ENCODE measurements around the gene SORBS2. TPM values are rescaled to one million over a fixed set of nuclear protein-coding genes. Genes with fewer than 3 reads are reported as not detected.

SORBS2 gene
- total RNA-seq, 1 donor from 2014 or later = 60.4 TPM

GRCh38 chr4:185567381-185568376, 244.3 kb downstream of the SORBS2 start:
- H3K36me3 ChIP-seq = no peaks in the 10 kb centered on the region
- peak overlapping the region; percentile 53 for H3K27ac ChIP-seq
- H3K27me3 ChIP-seq = no peaks in the 10 kb centered on the region
- intact Hi-C loops (cut with DNase I) = no loop called here
- no peaks in the 10 kb centered on the region for H3K4me1 ChIP-seq
- H3K9me3 ChIP-seq = no peaks in the 10 kb centered on the region
- no peak overlapping the region for H3K4me3 ChIP-seq
- DNase-seq (ENCODE audit: extremely low spot score in 2 of 2) = no peak
- TF ChIP-seq POLR2AphosphoS5 (IDR thresholded peaks at IDR 0.05; ENCODE audit: insufficient read depth in 1 of 2, low read depth in 1 of 2) (no peak), POLR2A (IDR thresholded peaks at IDR 0.05) (no peak)
- TF ChIP-seq, protein P1, sequence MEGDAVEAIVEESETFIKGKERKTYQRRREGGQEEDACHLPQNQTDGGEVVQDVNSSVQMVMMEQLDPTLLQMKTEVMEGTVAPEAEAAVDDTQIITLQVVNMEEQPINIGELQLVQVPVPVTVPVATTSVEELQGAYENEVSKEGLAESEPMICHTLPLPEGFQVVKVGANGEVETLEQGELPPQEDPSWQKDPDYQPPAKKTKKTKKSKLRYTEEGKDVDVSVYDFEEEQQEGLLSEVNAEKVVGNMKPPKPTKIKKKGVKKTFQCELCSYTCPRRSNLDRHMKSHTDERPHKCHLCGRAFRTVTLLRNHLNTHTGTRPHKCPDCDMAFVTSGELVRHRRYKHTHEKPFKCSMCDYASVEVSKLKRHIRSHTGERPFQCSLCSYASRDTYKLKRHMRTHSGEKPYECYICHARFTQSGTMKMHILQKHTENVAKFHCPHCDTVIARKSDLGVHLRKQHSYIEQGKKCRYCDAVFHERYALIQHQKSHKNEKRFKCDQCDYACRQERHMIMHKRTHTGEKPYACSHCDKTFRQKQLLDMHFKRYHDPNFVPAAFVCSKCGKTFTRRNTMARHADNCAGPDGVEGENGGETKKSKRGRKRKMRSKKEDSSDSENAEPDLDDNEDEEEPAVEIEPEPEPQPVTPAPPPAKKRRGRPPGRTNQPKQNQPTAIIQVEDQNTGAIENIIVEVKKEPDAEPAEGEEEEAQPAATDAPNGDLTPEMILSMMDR (IDR thresholded peaks at IDR 0.05) = no peak

DNA sequence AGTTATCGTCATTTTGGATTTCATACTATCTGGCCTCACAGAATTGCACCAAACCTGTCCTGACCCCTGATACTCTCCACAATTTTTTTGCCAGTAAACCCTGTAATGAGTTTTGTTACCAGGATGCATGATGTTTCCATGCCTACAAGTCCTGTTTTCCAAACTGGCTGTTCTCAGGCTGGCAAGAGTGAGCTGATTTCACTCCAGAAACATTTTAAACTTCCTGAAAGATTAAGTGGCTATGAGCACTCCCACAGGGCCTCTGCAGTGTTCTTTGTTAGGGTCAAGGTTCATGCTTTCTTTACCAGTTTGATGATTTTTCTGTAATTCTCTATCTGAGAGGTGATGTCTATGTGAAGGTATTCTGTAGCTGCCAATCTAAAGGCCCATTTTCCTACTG, 245.0 kb downstream of the SORBS2 start:
- peak overlapping the region; percentile 53 for H3K27ac ChIP-seq
- H3K9me3 ChIP-seq = no peaks in the 10 kb centered on the region
- no peaks in the 10 kb centered on the region for H3K27me3 ChIP-seq
- no peaks in the 10 kb centered on the region for H3K36me3 ChIP-seq
- H3K4me3 ChIP-seq = no peak overlapping the region
- H3K4me1 ChIP-seq = no peaks in the 10 kb centered on the region
- intact Hi-C loops (cut with DNase I) = no loop called here
- TF ChIP-seq POLR2A (IDR thresholded peaks at IDR 0.05) (no peak), POLR2AphosphoS5 (IDR thresholded peaks at IDR 0.05; ENCODE audit: insufficient read depth in 1 of 2, low read depth in 1 of 2) (peak in 1 of 2 donors; percentile 63)
- DNase-seq (ENCODE audit: extremely low spot score in 2 of 2) = no peak

DNA sequence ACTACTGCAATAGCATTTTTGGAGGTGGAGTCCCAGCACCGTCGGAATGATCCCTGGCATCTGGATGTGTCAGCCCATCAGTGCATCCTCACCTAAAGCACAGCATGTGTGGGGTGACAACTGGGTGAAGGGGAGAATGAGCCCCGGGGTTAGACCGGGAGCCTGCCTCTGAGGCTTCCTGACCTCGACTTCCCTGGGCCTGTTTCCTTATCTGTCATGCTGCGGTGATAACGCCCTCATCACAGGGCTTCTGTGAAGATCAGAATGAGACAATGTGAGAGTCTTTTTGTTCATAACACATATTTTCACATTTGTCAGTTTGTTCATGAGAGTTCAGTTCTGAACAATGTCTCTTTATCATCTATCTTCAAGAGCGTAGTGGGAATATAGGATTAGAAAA, 245.6 kb downstream of the SORBS2 start:
- intact Hi-C loops (cut with DNase I) = no loop called here
- DNase-seq (ENCODE audit: extremely low spot score in 2 of 2) = no peak

DNA sequence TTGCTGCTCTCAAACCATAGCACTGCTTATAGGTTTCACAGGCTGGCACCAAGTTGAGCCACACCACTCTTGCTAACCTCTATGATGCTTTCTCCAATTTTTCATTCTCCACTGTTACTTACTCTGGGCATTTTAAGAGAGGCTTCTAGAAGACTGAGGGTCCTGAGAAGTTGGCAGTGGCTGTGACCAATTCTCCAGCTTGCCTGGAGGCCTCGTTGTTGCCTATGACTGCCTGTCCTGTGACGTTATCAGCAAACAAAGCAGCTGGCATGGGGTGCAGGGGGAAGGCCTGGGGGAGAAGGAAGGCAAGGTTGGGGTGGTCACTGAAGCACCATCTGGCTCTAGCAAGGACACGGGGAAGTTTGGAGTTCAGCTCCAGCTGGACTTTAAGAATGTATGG, 246.3 kb downstream of the SORBS2 start:
- Histone ChIP-seq H3K4me1 (no peaks in the 10 kb centered on the region), H3K27ac (no peak overlapping the region), H3K27me3 (no peaks in the 10 kb centered on the region), H3K36me3 (no peaks in the 10 kb centered on the region), H3K4me3 (no peak overlapping the region), H3K9me3 (no peaks in the 10 kb centered on the region)
- DNase-seq (ENCODE audit: extremely low spot score in 2 of 2) = no peak
- intact Hi-C loops (cut with DNase I) = no loop called here
- TF ChIP-seq POLR2A (IDR thresholded peaks at IDR 0.05) (no peak), POLR2AphosphoS5 (IDR thresholded peaks at IDR 0.05; ENCODE audit: insufficient read depth in 1 of 2, low read depth in 1 of 2) (no peak)
- TF ChIP-seq, protein P1 (IDR thresholded peaks at IDR 0.05) = no peak

More for the DNA sequence above, 245.6 kb downstream of the SORBS2 start:
- Histone ChIP-seq H3K9me3 (no peaks in the 10 kb centered on the region), H3K27me3 (no peaks in the 10 kb centered on the region), H3K36me3 (no peaks in the 10 kb centered on the region), H3K27ac (peak overlapping the region; percentile 53), H3K4me1 (no peaks in the 10 kb centered on the region), H3K4me3 (no peak overlapping the region)
- TF ChIP-seq, protein P1 (IDR thresholded peaks at IDR 0.05) = no peak
- TF ChIP-seq POLR2A (IDR thresholded peaks at IDR 0.05) (no peak), POLR2AphosphoS5 (IDR thresholded peaks at IDR 0.05; ENCODE audit: insufficient read depth in 1 of 2, low read depth in 1 of 2) (no peak)

DNA sequence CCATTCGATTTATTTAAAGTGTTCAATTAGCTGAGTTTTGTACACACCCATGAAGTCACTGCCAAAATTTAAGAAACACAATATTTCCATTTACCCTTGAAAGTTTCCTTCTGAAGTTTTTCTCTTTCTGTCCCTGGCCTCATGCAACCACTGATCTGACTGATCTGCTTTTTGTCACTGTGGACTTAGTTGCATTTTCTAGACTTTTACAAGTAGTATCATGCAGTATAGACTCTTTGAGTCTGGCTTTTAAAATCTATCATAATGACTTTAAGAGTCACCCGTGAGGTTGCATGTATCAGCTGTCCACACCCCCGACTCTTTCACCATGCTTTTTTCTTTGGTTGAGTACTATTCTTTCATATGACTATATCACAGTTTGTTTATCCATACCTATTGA, 247.6 kb downstream of the SORBS2 start:
- Histone ChIP-seq H3K27ac (no peak overlapping the region), H3K27me3 (no peaks in the 10 kb centered on the region), H3K36me3 (no peaks in the 10 kb centered on the region), H3K9me3 (no peaks in the 10 kb centered on the region), H3K4me1 (no peaks in the 10 kb centered on the region), H3K4me3 (no peak overlapping the region)
- DNase-seq (ENCODE audit: extremely low spot score in 2 of 2) = peak in 1 of 2 donors; percentile 16
- intact Hi-C loops (cut with DNase I) = no loop called here
- no peak for TF ChIP-seq POLR2A (IDR thresholded peaks at IDR 0.05)
- TF ChIP-seq POLR2AphosphoS5 (IDR thresholded peaks at IDR 0.05; ENCODE audit: insufficient read depth in 1 of 2, low read depth in 1 of 2) = no peak
- TF ChIP-seq, protein P1 (IDR thresholded peaks at IDR 0.05) = no peak
